ENCODE data around the gene ZNF385A. TPM values are rescaled to one million over a fixed set of nuclear protein-coding genes. Genes with fewer than 3 reads are reported as not detected.

Gene ZNF385A
- total and polyA plus RNA-seq, 2 of the 8 experiments (the other 6 are each of a cell fraction or from before 2014, with no cell fraction given) = 5.2 to 14.3 TPM

- no peak overlapping the region for H3K56ac ChIP-seq (replicated peaks; ENCODE audit: insufficient read length, low read depth, low read length)
- no peak overlapping the region for H3K4ac ChIP-seq (replicated peaks; ENCODE audit: insufficient read length, low read depth, low read length)
- H3K4me2 ChIP-seq (ENCODE audit: insufficient read depth in 1 of 2, low read depth in 2 of 2, low read length in 2 of 2) = no peak overlapping the region
- H2BK120ac ChIP-seq (replicated peaks; ENCODE audit: low read depth, low read length) = no peak overlapping the region
- H2AK5ac ChIP-seq (ENCODE audit: low read depth, low read length) = no peak overlapping the region
- CTCF ChIA-PET (ENCODE audit: partially characterized antibody) = interaction anchor here (0.6 to 12.1 kb wide), 7 partner anchors 12 to 1253 kb away, joined by 3 to 271 read pairs (median 21); no protein-coding TSS in a partner anchor
- H4K8ac ChIP-seq (ENCODE audit: extremely low read depth, insufficient read depth, low read length) = no peak overlapping the region
- no peak overlapping the region for H3K9ac ChIP-seq (replicated peaks in 1 of 4; ENCODE audit: extremely low read depth in 1 of 4, low read depth in 3 of 4, low read length in 3 of 4)
- no peaks in the 10 kb centered on the region for H3K9me3 ChIP-seq (ENCODE audit: insufficient read depth in 2 of 2, low read depth in 1 of 2, low read length in 1 of 2)
- H2AFZ ChIP-seq (ENCODE audit: low read length) = no peak overlapping the region
- H4K20me1 ChIP-seq (replicated peaks in 1 of 2; ENCODE audit: control insufficient read depth in 1 of 2, insufficient read depth in 2 of 2, low read length in 2 of 2) = peaks cover 2% of the 10 kb centered on the region in 2 experiments
- H3K27ac ChIP-seq (ENCODE audit: low read depth, low read length) = no peak overlapping the region
- 93% methylated on average over 3 of the region's 3 CpGs; no CpG with 5 or more reads in 1 of the 2 experiments for WGBS, 2 experiments (ENCODE audit: extremely low coverage in 1 of 2, insufficient coverage in 1 of 2, insufficient read length in 1 of 2, insufficient replicate concordance in 2 of 2, low coverage in 1 of 2, low lambda C conversion rate in 2 of 2, missing lambda C conversion rate in 1 of 2)
- H2BK12ac ChIP-seq (ENCODE audit: low read depth, low read length) = 0 out of 2 replicates have a peak overlapping the region, but pooled peaks have one; percentile 39
- no peak overlapping the region for H2BK15ac ChIP-seq (ENCODE audit: low read length)
- no peak overlapping the region for H3K14ac ChIP-seq (ENCODE audit: insufficient read length)
- H4K91ac ChIP-seq (replicated peaks; ENCODE audit: insufficient read length, low read length) = no peak overlapping the region
- no peak overlapping the region for H3K4me3 ChIP-seq (ENCODE audit: extremely low read depth in 1 of 4, insufficient read depth in 2 of 4, low read depth in 3 of 4, low read length in 4 of 4)
- POLR2A ChIA-PET (ENCODE audit: partially characterized antibody) = interaction anchor here (0.7 to 0.9 kb wide), 2 partner anchors 127 to 133 kb away, joined by 3 read pairs; partner anchors contain the start of gene CBX5
- H2BK20ac ChIP-seq (ENCODE audit: low read length) = no peak overlapping the region
- peaks cover 0 to under 1% (median 0%) of the 10 kb centered on the region in 4 experiments; a peak in 2 of 8 replicates for H3K36me3 ChIP-seq (ENCODE audit: control insufficient read depth in 2 of 4, insufficient read depth in 4 of 4, low read length in 3 of 4)
- peaks cover 2% of the 10 kb centered on the region for H3K23me2 ChIP-seq (ENCODE audit: low read depth, low read length)
- DNase-seq (ENCODE audit: low read depth in 1 of 2, low spot score in 2 of 2) = peak in 1 of 2 experiments; percentile 39
- H3K79me2 ChIP-seq (ENCODE audit: control insufficient read depth in 1 of 2, insufficient read depth in 2 of 2, low read length in 2 of 2) = no peaks in the 10 kb centered on the region
- no peak overlapping the region for H3K23ac ChIP-seq (ENCODE audit: insufficient read length)
- H3K4me1 ChIP-seq (replicated peaks in 1 of 4; ENCODE audit: control insufficient read depth in 3 of 4, insufficient read depth in 4 of 4, low read length in 3 of 4) = peaks cover 0 to 10% (median 2%) of the 10 kb centered on the region in 4 experiments; a peak in 5 of 7 replicates
- no peak for FAIRE-seq
- peaks cover 0 to 5% (median 4%) of the 10 kb centered on the region in 4 experiments; a peak in 3 of 7 replicates for H3K27me3 ChIP-seq (replicated peaks in 1 of 4; ENCODE audit: control insufficient read depth in 3 of 4, extremely low read depth in 1 of 4, insufficient read depth in 3 of 4, low read length in 3 of 4)
- no peak overlapping the region for H3K18ac ChIP-seq (ENCODE audit: extremely low read depth, low read length)
- no peak overlapping the region for H4K5ac ChIP-seq (ENCODE audit: insufficient read length, low read depth, low read length)
- H2BK5ac ChIP-seq (ENCODE audit: low read depth, low read length) = no peak overlapping the region
- H3K79me1 ChIP-seq (ENCODE audit: low read depth, low read length) = peaks cover 2% of the 10 kb centered on the region; the same call in 1 of the 2 replicates
- TF ChIP-seq RNF2 (IDR thresholded peaks at IDR 0.05; ENCODE audit: borderline replicate concordance, low read depth, low read length, missing control alignments, poor library complexity, severe bottlenecking) = no peak
- no peak for TF ChIP-seq CTCF (IDR thresholded peaks at IDR 0.05; ENCODE audit: control extremely low read depth in 1 of 3, insufficient read depth in 1 of 3, low read depth in 1 of 3, low read length in 3 of 3)
- TF ChIP-seq E2F6 (IDR thresholded peaks at IDR 0.05) = no peak
- TF ChIP-seq ATF3 (IDR thresholded peaks at IDR 0.05; ENCODE audit: insufficient read depth, low read depth, low read length) = no peak
- no peak for TF ChIP-seq ASH2L (IDR thresholded peaks at IDR 0.05; ENCODE audit: low read length)
- TF ChIP-seq USF2 (IDR thresholded peaks at IDR 0.05; ENCODE audit: low read length) = no peak
- TF ChIP-seq BACH1 (IDR thresholded peaks at IDR 0.05; ENCODE audit: low read length) = no peak
These were observed 28.3 kb upstream of the ZNF385A start for GRCh38 chr12:54412786-54413185.
